Endothelial cell of umbilical vein (primary cell): Measurements from ENCODE around the gene LEUTX. TPM values are rescaled to one million over a fixed set of nuclear protein-coding genes. Genes with fewer than 3 reads are reported as not detected.

Source experiments
- BruUV-seq: library from RNA; stranded (reverse); fragments of 400-500 nt; replicated peaks from 2 replicates; lab custom pipeline; 2021; lab: Mats Ljungman, UMichigan
- CTCF ChIA-PET: fragments of 300-600, 350-600 bp; sonication (Branson Sonifier 250); formaldehyde crosslinking; loops from one replicate; lab custom pipeline; 2021; ENCODE audit warnings: antibody characterized with exemption, inconsistent platforms; lab: Charles Lee
- POLR2A ChIA-PET: fragments of 300-600, 350-600 bp; sonication (Branson Sonifier 250); formaldehyde crosslinking; loops from one replicate; lab custom pipeline; 2021; ENCODE audit warnings: antibody characterized with exemption, inconsistent platforms; lab: Charles Lee
- DNase-seq: peaks from one replicate; pipeline ENCODE4 v3.0.0-alpha.2; 2011; ENCODE audit warnings: low read depth, low spot score
- FAIRE-seq: peaks from 2 replicates; lab custom pipeline; 2011; peaks lifted over from hg19 to GRCh38; lab: Jason Lieb, UNC
- H2AFZ ChIP-seq: 2 replicates; pipeline ENCODE4 v1.6.0; 2012; ENCODE audit warnings: low read depth, low read length, control low read depth, inconsistent platforms
- H3K27ac ChIP-seq: 2 replicates; pipeline ENCODE4 v1.5.1; 2011; ENCODE audit warnings: low read depth, mild to moderate bottlenecking, control low read depth, low read length, moderate library complexity; ENCODE audit not compliant: insufficient read depth
- H3K27me3 ChIP-seq, 2 experiments: 2 replicates each; pipeline versions ENCODE4 v1.6.0 to v1.6.1; 2011; ENCODE audit warnings: low read length in 2 of 2, mixed read lengths in 1 of 2; ENCODE audit not compliant: control insufficient read depth in 2 of 2, insufficient read depth in 2 of 2
- H3K36me3 ChIP-seq, 2 experiments: 2 replicates in 1 of 2; 3 replicates in 1 of 2; pipeline ENCODE4 v1.5.1; 2011; ENCODE audit warnings: low read length in 2 of 2, mild to moderate bottlenecking in 1 of 2, moderate library complexity in 1 of 2; ENCODE audit not compliant: control insufficient read depth in 2 of 2, insufficient read depth in 2 of 2; ENCODE audit errors: extremely low read depth in 1 of 2
- H3K4me1 ChIP-seq: 3 replicates; pipeline ENCODE4 v1.5.1; 2011; ENCODE audit warnings: mild to moderate bottlenecking, low read length; ENCODE audit not compliant: control insufficient read depth, insufficient read depth; ENCODE audit errors: extremely low read depth
- H3K4me2 ChIP-seq: 2 replicates; pipeline ENCODE4 v1.6.1; 2011; ENCODE audit warnings: low read length, control low read depth, mixed read lengths; ENCODE audit not compliant: insufficient read depth
- H3K4me3 ChIP-seq, 3 experiments: fragments of 200-600 bp in 1 of 3; sonication (generic), shearing (Covaris generic) in 1 of 3; replicated peaks in 1 of 3; 2 replicates each; pipeline ENCODE4 v1.5.1; 2011 to 2016; ENCODE audit warnings: control low read depth in 3 of 3, low read length in 3 of 3, mild to moderate bottlenecking in 2 of 3, inconsistent platforms in 1 of 3, low read depth in 1 of 3, moderate library complexity in 1 of 3; ENCODE audit not compliant: insufficient read depth in 1 of 3
- H3K79me2 ChIP-seq: 2 replicates; pipeline ENCODE4 v1.6.0; 2012; ENCODE audit warnings: low read length, inconsistent platforms; ENCODE audit not compliant: control insufficient read depth, insufficient read depth
- H3K9ac ChIP-seq: replicated peaks from 2 replicates; pipeline ENCODE3; 2011; ENCODE audit warnings: low read length, control low read depth; ENCODE audit not compliant: insufficient read depth; ENCODE audit errors: extremely low read depth
- H3K9me1 ChIP-seq: replicated peaks from 3 replicates; pipeline ENCODE4 v1.6.0; 2011; ENCODE audit warnings: mild to moderate bottlenecking, low read length; ENCODE audit not compliant: control insufficient read depth, insufficient read depth; ENCODE audit errors: extremely low read depth
- H3K9me3 ChIP-seq: replicated peaks from 2 replicates; pipeline ENCODE4 v1.5.1; 2012; ENCODE audit warnings: low read length, inconsistent platforms; ENCODE audit not compliant: control insufficient read depth, insufficient read depth
- H4K20me1 ChIP-seq: replicated peaks from 2 replicates; pipeline ENCODE3; 2011; ENCODE audit warnings: mild to moderate bottlenecking, low read length; ENCODE audit not compliant: control insufficient read depth, insufficient read depth; ENCODE audit errors: extremely low read depth
- CTCF ChIP-seq, 2 donors: IDR thresholded peaks; 1 replicate in 1 of 2; 2 replicates in 1 of 2; pipeline ENCODE4 v1.5.1; 2011; ENCODE audit warnings: low read length in 2 of 2, mild to moderate bottlenecking in 2 of 2, moderate library complexity in 2 of 2, control low read depth in 1 of 2, inconsistent platforms in 1 of 2, low read depth in 1 of 2; ENCODE audit not compliant: insufficient read depth in 1 of 2; ENCODE audit errors: extremely low read depth in 1 of 2
- EZH2 ChIP-seq: IDR thresholded peaks from 2 replicates; pipeline ENCODE4 v1.6.1; 2012; ENCODE audit warnings: borderline replicate concordance, low read depth, mild to moderate bottlenecking, moderate library complexity, low read length, inconsistent platforms; ENCODE audit not compliant: severe bottlenecking
- FOS ChIP-seq: IDR thresholded peaks from 2 replicates; pipeline ENCODE4 v1.6.1; 2011; ENCODE audit warnings: mild to moderate bottlenecking, low read length, moderate library complexity, borderline replicate concordance; ENCODE audit not compliant: insufficient read depth
- GATA2 ChIP-seq: IDR thresholded peaks from 2 replicates; pipeline ENCODE4 v1.7.0; 2011; ENCODE audit warnings: low read depth, mild to moderate bottlenecking, moderate library complexity, mixed read lengths, low read length; ENCODE audit not compliant: insufficient read length, insufficient read depth
- JUN ChIP-seq: IDR thresholded peaks from 2 replicates; pipeline ENCODE4 v1.6.1; 2011; ENCODE audit warnings: borderline replicate concordance, low read depth; ENCODE audit not compliant: insufficient read length, insufficient read depth
- MYC ChIP-seq: IDR thresholded peaks from one replicate; pipeline ENCODE4 v1.6.1; 2011; ENCODE audit warnings: mild to moderate bottlenecking, low read depth, low read length
- POLR2A ChIP-seq: IDR thresholded peaks from 2 replicates; pipeline ENCODE4 v1.6.1; 2012; ENCODE audit warnings: low read depth, mild to moderate bottlenecking, control low read depth, low read length
- POLR2AphosphoS5 ChIP-seq: IDR thresholded peaks from 2 replicates; pipeline ENCODE4 v1.6.1; 2012; ENCODE audit warnings: low read depth, mild to moderate bottlenecking, control low read depth, low read length, moderate library complexity; ENCODE audit not compliant: insufficient read depth
- dilution Hi-C: fragments of 300-500 bp; cut with MboI; formaldehyde crosslinking; loops from one replicate; pipeline ENCODE4 v1.15.0; 2019; ENCODE audit warnings: low sequenced_read_pairs; ENCODE audit not compliant: extremely low pct_ligation_motif_present
- intact Hi-C: fragments of 100-400 bp; cut with micrococcal nuclease; formaldehyde crosslinking; loops from one replicate; pipeline ENCODE4 v1.10.0; 2022
- polyA plus RNA-seq, 4 experiments: library from polyadenylated mRNA; depleted of rRNA in 3 of 4; stranded (reverse) in 3 of 4; unstranded in 1 of 4; fragments of >200 nt; gene quantifications; 2 replicates each; pipeline versions ENCODE4 v1.2.1 to v1.2.3, GENCODE V29; 2011 to 2012; ENCODE audit warnings: missing spikeins in 1 of 4
- total RNA-seq: library from RNA; stranded (reverse); gene quantifications from 2 replicates; pipeline ENCODE4 v1.2.3, GENCODE V29; 2021
- TF ChIP-seq, protein P1 (sequence below): IDR thresholded peaks from 2 replicates; pipeline ENCODE4 v1.6.1; 2011; ENCODE audit not compliant: insufficient read depth, insufficient read length

The LEUTX gene
- total and polyA plus RNA-seq, 2 donors (not counting 3 experiments of a cell fraction or from before 2014, with no cell fraction given), result not detected

GRCh38 chr19:39831679-39832078, 53.0 kb downstream of the LEUTX start:
- intact Hi-C loops, result loop anchor here (5.0 kb wide), 1 partner anchor 596 kb away; the partner anchor contains the start of gene SERTAD1
- TF ChIP-seq EZH2 (no peak), FOS (no peak), MYC (no peak), POLR2A (no peak), GATA2 (no peak), POLR2AphosphoS5 (no peak), JUN (no peak), CTCF (IDR thresholded peaks at IDR 0.05; ENCODE audit: extremely low read depth in 1 of 2, insufficient read depth in 1 of 2, low read depth in 1 of 2, low read length in 2 of 2) (no peak)
- TF ChIP-seq, protein P1, sequence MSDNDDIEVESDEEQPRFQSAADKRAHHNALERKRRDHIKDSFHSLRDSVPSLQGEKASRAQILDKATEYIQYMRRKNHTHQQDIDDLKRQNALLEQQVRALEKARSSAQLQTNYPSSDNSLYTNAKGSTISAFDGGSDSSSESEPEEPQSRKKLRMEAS, result no peak
- Histone ChIP-seq H2AFZ (no peak overlapping the region), H3K36me3 (peaks cover 4 to 32% of the 10 kb centered on the region in 2 experiments), H3K79me2 (peaks cover 8% of the 10 kb centered on the region), H3K4me2 (no peak overlapping the region), H3K4me3 (no peak overlapping the region), H3K27ac (no peak overlapping the region), H3K4me1 (peaks cover 8% of the 10 kb centered on the region), H3K9me1 (no peaks in the 10 kb centered on the region), H3K9ac (no peak overlapping the region), H3K9me3 (no peaks in the 10 kb centered on the region), H4K20me1 (no peaks in the 10 kb centered on the region), H3K27me3 (no peaks in the 10 kb centered on the region)
- BruUV-seq, result TSS peak; percentile 8
- dilution Hi-C loops, result no loop called here
- no peak for FAIRE-seq
- ChIA-PET POLR2A (no interaction called here), CTCF (interaction anchor here (1.0 kb wide), 1 partner anchor 12 kb away, joined by 4 read pairs; no protein-coding TSS in a partner anchor)
- no peak for DNase-seq
